ENCODE results near the gene MRNIP.

- TF ChIP-seq, protein P1, sequence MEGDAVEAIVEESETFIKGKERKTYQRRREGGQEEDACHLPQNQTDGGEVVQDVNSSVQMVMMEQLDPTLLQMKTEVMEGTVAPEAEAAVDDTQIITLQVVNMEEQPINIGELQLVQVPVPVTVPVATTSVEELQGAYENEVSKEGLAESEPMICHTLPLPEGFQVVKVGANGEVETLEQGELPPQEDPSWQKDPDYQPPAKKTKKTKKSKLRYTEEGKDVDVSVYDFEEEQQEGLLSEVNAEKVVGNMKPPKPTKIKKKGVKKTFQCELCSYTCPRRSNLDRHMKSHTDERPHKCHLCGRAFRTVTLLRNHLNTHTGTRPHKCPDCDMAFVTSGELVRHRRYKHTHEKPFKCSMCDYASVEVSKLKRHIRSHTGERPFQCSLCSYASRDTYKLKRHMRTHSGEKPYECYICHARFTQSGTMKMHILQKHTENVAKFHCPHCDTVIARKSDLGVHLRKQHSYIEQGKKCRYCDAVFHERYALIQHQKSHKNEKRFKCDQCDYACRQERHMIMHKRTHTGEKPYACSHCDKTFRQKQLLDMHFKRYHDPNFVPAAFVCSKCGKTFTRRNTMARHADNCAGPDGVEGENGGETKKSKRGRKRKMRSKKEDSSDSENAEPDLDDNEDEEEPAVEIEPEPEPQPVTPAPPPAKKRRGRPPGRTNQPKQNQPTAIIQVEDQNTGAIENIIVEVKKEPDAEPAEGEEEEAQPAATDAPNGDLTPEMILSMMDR (IDR thresholded peaks at IDR 0.05), result no peak
- TF ChIP-seq POLR2A (IDR thresholded peaks at IDR 0.05), result no peak
These were observed 59.0 kb downstream of the MRNIP start for GRCh38 chr5:179799644-179799973.

Measured in lower leg skin (tissue), 3 donors.